HepG2 (cell line): ENCODE results near the gene MTO1. TPM values are rescaled to one million over a fixed set of nuclear protein-coding genes. Genes with fewer than 3 reads are reported as not detected.

Experiments used
- BCL3 ChIP-seq: sonication (generic); formaldehyde crosslinking; IDR thresholded peaks from 2 replicates; pipeline ENCODE4 v1.5.1; 2020; ENCODE audit warnings: mild to moderate bottlenecking, missing genetic modification reagents, moderate library complexity
- CENPBD1 ChIP-seq: sonication (generic); formaldehyde crosslinking; IDR thresholded peaks from 2 replicates; pipeline ENCODE4 v1.8.0; 2022; ENCODE audit warnings: missing genetic modification reagents, low read depth, mild to moderate bottlenecking, borderline replicate concordance
- IKZF1 ChIP-seq: fragments of 450-650 bp; IDR thresholded peaks from 2 replicates; pipeline ENCODE4 v1.7.1; 2016
- KAT7 ChIP-seq: IDR thresholded peaks from 2 replicates; pipeline ENCODE4 v1.6.1; 2018; ENCODE audit warnings: borderline replicate concordance, missing compliant biosample characterization
- KDM6A ChIP-seq: IDR thresholded peaks from 2 replicates; pipeline ENCODE4 v1.6.1; 2016; ENCODE audit warnings: low read depth
- KLF11 ChIP-seq: IDR thresholded peaks from 2 replicates; pipeline ENCODE4 v1.6.1; 2016; ENCODE audit warnings: missing compliant biosample characterization
- MNT ChIP-seq: fragments of 450-650 bp; IDR thresholded peaks from 2 replicates; pipeline ENCODE4 v1.6.1; 2016
- MYNN ChIP-seq: sonication (generic); formaldehyde crosslinking; IDR thresholded peaks from 2 replicates; pipeline ENCODE4 v1.4.0; 2020; ENCODE audit warnings: mild to moderate bottlenecking, low read depth, missing genetic modification reagents
- NAIF1 ChIP-seq: sonication (generic); formaldehyde crosslinking; IDR thresholded peaks from 2 replicates; pipeline ENCODE4 v1.5.0; 2020; ENCODE audit warnings: mild to moderate bottlenecking, missing genetic modification reagents, borderline replicate concordance
- NFKBIZ ChIP-seq: IDR thresholded peaks from 2 replicates; pipeline ENCODE4 v1.6.1; 2018; ENCODE audit warnings: missing genetic modification reagents, missing compliant biosample characterization
- NR1H2 ChIP-seq: sonication (generic); formaldehyde crosslinking; IDR thresholded peaks from 2 replicates; pipeline ENCODE4 v1.8.1; 2022; ENCODE audit warnings: low read depth, missing genetic modification reagents, borderline replicate concordance
- SAP130 ChIP-seq: IDR thresholded peaks from 2 replicates; pipeline ENCODE4 v1.6.1; 2016; ENCODE audit warnings: low read depth
- SPEN ChIP-seq: sonication (generic); formaldehyde crosslinking; IDR thresholded peaks from 2 replicates; pipeline ENCODE4 v1.5.1; 2020; ENCODE audit warnings: low read depth, mild to moderate bottlenecking, missing genetic modification reagents
- TEAD2 ChIP-seq: sonication (generic); formaldehyde crosslinking; IDR thresholded peaks from 2 replicates; pipeline ENCODE4 v1.9.0; 2021; ENCODE audit warnings: missing genetic modification reagents
- TERF1 ChIP-seq: sonication (generic); formaldehyde crosslinking; IDR thresholded peaks from 2 replicates; pipeline ENCODE4 v1.8.0; 2022; ENCODE audit warnings: mild to moderate bottlenecking, missing genetic modification reagents, moderate library complexity
- ZNF557 ChIP-seq: sonication (generic); formaldehyde crosslinking; IDR thresholded peaks from 2 replicates; pipeline ENCODE4 v1.4.0; 2020; ENCODE audit warnings: missing genetic modification reagents
- ZNF777 ChIP-seq: sonication (generic); formaldehyde crosslinking; IDR thresholded peaks from 2 replicates; pipeline ENCODE4 v1.4.0; 2020; ENCODE audit warnings: missing genetic modification reagents
- ZNF792 ChIP-seq: IDR thresholded peaks from 2 replicates; pipeline ENCODE4 v1.6.1; 2016
- polyA plus RNA-seq, 8 experiments: library from polyadenylated mRNA; depleted of rRNA in 3 of 8; stranded (reverse) in 7 of 8; unstranded in 1 of 8; fragments of >200 nt; fragmentation: Illumina TruSeq in 4 of 8; extraction: Trizol in 4 of 8; gene quantifications; 2 replicates each; pipeline versions ENCODE4 v1.2.1 to v1.2.3, GENCODE V29; 2011 to 2016; ENCODE audit warnings: low read depth in 4 of 8, missing spikeins in 1 of 8, mixed read lengths in 1 of 8; ENCODE audit not compliant: insufficient read depth in 1 of 8
- total RNA-seq, 5 experiments: library from RNA; depleted of rRNA; stranded (reverse); fragments of >200 nt; fragmentation: Illumina TruSeq; extraction: Trizol; gene quantifications; 2 replicates each; pipeline ENCODE4 v1.2.3, GENCODE V29; 2016; ENCODE audit warnings: low read depth in 1 of 5
- TF ChIP-seq, protein P1 (sequence below): sonication (generic); formaldehyde crosslinking; IDR thresholded peaks from 2 replicates; pipeline ENCODE4 v1.5.1; 2020; ENCODE audit warnings: missing genetic modification reagents, mild to moderate bottlenecking, borderline replicate concordance
- TF ChIP-seq, protein P2 (sequence below): sonication (generic); formaldehyde crosslinking; IDR thresholded peaks from 2 replicates; pipeline ENCODE4 v1.5.1; 2020; ENCODE audit warnings: missing genetic modification reagents, mild to moderate bottlenecking, borderline replicate concordance

Gene MTO1
- total and polyA plus RNA-seq, 2 of the 13 experiments (the other 11 are each of a cell fraction or from before 2014, with no cell fraction given), result 21.1 to 45.3 TPM

DNA sequence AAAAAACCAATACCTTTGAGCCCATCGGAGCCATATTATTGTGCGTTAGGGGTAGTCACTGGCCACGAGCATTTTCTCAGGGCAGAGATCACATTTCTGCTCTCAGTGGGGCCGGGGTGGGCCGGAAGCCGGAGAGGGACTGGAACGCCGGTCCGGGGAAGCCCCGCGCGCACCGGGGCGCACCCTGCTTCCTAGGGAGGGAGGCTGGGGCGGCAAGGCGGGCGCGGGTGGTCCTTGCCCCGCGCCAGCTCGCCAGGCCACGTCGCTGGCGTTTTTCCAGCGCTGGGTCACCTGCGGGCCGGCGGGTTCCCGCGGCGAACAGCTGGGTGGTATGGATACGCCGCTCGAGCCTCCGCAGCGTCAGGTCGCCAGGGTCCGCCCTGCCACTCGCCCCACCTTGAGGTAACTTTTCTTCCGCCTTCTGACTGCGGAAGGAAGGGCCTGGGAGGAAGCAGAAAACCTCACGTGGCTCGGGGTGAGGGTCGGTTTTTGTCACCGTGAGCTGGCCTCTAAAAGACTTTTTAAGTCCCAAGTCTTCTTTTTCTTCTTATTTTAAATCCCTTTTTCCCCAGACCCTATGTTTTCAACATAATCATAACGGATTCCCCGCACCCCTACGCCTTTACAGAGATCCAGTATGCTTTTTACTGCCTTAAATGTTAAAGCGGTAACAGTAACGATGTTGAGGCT, 62.0 kb downstream of the MTO1 start (continued):
- TF ChIP-seq, protein P1, sequence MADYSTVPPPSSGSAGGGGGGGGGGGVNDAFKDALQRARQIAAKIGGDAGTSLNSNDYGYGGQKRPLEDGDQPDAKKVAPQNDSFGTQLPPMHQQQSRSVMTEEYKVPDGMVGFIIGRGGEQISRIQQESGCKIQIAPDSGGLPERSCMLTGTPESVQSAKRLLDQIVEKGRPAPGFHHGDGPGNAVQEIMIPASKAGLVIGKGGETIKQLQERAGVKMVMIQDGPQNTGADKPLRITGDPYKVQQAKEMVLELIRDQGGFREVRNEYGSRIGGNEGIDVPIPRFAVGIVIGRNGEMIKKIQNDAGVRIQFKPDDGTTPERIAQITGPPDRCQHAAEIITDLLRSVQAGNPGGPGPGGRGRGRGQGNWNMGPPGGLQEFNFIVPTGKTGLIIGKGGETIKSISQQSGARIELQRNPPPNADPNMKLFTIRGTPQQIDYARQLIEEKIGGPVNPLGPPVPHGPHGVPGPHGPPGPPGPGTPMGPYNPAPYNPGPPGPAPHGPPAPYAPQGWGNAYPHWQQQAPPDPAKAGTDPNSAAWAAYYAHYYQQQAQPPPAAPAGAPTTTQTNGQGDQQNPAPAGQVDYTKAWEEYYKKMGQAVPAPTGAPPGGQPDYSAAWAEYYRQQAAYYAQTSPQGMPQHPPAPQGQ (CRISPR knock-in tag), result no peak
- TF ChIP-seq ZNF777 (CRISPR knock-in tag) (0 out of 2 replicates have a peak, but pooled peaks have one; percentile 42), KAT7 (CRISPR knock-in tag) (peak; percentile 70; the same call in 1 of the 2 replicates), ZNF557 (CRISPR knock-in tag) (no peak), NAIF1 (CRISPR knock-in tag) (no peak), KDM6A (no peak), MNT (no peak), TERF1 (CRISPR knock-in tag) (no peak), IKZF1 (no peak), MYNN (CRISPR knock-in tag) (no peak), NR1H2 (CRISPR knock-in tag) (peak; percentile 74; the same call in 1 of the 2 replicates), KLF11 (CRISPR knock-in tag) (peak; percentile 21), ZNF792 (CRISPR knock-in tag) (no peak), CENPBD1 (CRISPR knock-in tag) (no peak), TEAD2 (CRISPR knock-in tag) (no peak), BCL3 (CRISPR knock-in tag) (peak; percentile 98), SPEN (CRISPR knock-in tag) (peak; percentile 69), SAP130 (CRISPR knock-in tag) (peak; percentile 89), NFKBIZ (CRISPR knock-in tag) (peak; percentile 57)
- TF ChIP-seq, protein P2, sequence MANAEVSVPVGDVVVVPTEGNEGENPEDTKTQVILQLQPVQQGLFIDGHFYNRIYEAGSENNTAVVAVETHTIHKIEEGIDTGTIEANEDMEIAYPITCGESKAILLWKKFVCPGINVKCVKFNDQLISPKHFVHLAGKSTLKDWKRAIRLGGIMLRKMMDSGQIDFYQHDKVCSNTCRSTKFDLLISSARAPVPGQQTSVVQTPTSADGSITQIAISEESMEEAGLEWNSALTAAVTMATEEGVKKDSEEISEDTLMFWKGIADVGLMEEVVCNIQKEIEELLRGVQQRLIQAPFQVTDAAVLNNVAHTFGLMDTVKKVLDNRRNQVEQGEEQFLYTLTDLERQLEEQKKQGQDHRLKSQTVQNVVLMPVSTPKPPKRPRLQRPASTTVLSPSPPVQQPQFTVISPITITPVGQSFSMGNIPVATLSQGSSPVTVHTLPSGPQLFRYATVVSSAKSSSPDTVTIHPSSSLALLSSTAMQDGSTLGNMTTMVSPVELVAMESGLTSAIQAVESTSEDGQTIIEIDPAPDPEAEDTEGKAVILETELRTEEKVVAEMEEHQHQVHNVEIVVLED (CRISPR knock-in tag), result peak; percentile 70; the same call in 1 of the 2 replicates
